GM19324 (cell line): Measurements from ENCODE around the gene TLR9.
A peak's percentile ranks its signal among the peaks of the same experiment; 100 is the strongest.
"Not testable (repeated sequence)": the region's sequence is repeated elsewhere in the genome, so short reads cannot be mapped to it uniquely, and the experiment has no call there.

ENCODE experiments used
- ATAC-seq: cut with Tn5 transposase; IDR thresholded peaks from one replicate; pipeline ENCODE4 v1.9.1; 2021; ENCODE audit warnings: mild to moderate bottlenecking, moderate library complexity; ENCODE audit not compliant: unreplicated experiment, low FRiP score

TLR9 gene, protein sequence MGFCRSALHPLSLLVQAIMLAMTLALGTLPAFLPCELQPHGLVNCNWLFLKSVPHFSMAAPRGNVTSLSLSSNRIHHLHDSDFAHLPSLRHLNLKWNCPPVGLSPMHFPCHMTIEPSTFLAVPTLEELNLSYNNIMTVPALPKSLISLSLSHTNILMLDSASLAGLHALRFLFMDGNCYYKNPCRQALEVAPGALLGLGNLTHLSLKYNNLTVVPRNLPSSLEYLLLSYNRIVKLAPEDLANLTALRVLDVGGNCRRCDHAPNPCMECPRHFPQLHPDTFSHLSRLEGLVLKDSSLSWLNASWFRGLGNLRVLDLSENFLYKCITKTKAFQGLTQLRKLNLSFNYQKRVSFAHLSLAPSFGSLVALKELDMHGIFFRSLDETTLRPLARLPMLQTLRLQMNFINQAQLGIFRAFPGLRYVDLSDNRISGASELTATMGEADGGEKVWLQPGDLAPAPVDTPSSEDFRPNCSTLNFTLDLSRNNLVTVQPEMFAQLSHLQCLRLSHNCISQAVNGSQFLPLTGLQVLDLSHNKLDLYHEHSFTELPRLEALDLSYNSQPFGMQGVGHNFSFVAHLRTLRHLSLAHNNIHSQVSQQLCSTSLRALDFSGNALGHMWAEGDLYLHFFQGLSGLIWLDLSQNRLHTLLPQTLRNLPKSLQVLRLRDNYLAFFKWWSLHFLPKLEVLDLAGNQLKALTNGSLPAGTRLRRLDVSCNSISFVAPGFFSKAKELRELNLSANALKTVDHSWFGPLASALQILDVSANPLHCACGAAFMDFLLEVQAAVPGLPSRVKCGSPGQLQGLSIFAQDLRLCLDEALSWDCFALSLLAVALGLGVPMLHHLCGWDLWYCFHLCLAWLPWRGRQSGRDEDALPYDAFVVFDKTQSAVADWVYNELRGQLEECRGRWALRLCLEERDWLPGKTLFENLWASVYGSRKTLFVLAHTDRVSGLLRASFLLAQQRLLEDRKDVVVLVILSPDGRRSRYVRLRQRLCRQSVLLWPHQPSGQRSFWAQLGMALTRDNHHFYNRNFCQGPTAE

GRCh38 chr3:52225452-52226228 is at the start of gene TLR9:
TLR9 (minus strand) TSS chr3:52225645; CDS start chr3:52225529, 116 bp downstream.
- ATAC-seq: peak; percentile 79

DNA sequence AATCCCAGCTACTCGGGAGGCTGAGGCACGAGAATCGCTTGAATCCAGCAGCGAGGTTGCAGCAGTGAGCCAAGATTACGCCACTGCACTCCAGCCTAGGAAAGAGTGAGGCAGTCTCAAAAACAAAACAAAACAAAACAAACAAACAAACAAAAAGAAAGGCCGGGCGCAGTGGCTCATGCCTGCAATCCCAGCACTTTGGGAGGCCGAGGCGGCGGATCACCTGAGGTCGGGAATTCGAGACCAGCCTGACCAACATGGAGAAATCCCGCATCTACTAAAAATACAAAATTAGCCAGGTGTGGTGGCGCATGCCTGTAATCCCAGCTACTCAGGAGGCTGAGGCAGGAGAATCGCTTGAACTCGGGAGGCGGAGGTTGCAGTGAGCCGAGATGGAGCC is 49.3 kb upstream of the TLR9 start:
- not testable (repeated sequence) for ATAC-seq

DNA sequence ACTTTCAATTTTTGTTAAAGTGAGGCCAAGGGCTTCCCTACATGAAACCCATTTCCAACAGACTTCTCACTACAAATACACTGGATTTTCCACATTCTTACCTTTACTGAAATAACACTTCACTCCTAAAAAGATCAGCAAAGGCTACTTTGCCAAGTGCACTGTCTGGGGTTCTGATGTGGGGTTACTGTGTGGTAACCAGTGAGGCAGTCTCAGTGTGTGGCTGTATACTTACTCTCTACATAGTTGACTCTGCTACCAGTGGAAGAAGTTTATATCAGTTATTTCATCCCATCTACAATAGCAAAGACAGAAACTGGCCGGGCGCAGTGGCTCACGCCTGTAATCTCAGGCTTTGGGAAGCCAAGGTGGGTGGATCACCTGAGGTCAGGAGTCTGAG is 47.4 kb upstream of the TLR9 start:
- ATAC-seq: no peak

GRCh38 chr3:52272172-52272571 is 46.7 kb upstream of the TLR9 start:
- ATAC-seq: not testable (repeated sequence)

GRCh38 chr3:52270252-52270754 is 44.9 kb upstream of the TLR9 start:
- ATAC-seq: no peak

- no peak for ATAC-seq
Observed at GRCh38 chr3:52269776-52270175, 44.3 kb upstream of the TLR9 start.

DNA sequence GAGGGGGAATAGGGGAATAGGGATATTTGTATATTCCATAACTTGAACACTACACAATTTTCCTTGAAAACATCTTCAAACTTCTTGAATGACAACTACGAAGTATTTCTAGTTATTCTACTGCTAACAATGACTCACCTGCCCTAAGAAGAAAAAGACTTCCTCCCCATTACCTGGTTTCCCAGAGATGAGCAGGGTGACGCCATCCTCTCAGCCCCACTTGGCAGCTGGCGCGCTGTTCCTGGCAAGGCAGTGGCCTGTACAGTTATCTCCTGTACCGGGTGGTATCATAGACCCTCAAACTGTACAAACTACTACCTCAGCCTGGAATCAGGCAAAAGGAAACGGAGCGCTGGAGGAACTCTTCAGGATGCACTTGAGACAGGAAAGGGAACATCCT is 42.6 kb upstream of the TLR9 start:
- ATAC-seq: no peak

DNA sequence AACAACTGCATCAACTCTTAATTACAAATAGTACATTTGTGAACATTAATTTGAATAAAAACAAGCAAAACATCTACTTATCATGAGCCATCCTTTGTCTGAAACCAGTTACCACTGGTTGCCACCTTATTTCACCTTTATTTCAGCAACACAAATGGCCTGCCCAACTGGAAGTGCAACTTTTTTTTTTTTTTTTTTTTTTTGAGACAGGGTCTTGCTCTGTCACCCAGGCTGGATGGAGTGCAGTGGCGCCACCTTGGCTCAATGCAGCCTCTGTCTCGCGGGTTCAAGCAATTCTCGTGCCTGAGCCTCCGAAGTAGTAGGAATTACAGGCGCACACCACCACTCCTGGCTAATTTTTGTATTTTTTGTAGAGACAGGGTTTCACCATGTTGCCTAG is 39.9 kb upstream of the TLR9 start:
- ATAC-seq: no peak

DNA sequence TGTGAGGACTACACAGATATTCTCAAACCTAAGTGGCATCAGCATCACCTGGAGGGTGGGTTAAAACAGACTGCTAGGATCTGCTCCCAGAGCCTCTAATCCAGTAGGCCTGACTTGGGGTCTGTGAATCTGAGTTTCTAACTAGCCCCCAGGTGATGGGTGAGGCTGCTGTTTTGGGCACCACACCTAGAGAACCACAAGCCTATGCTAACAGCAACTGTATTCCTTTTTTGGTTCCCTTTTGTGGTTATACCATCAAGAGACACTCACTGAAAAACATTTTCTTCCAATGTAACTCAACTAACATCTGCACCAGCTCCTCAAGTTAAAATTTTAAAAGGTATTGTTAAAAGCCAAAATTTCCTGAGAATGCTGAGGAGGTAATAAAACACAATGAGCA is 37.0 kb upstream of the TLR9 start:
- no peak for ATAC-seq

- ATAC-seq: no peak
Observed at GRCh38 chr3:52259448-52259847, 34.0 kb upstream of the TLR9 start.

DNA sequence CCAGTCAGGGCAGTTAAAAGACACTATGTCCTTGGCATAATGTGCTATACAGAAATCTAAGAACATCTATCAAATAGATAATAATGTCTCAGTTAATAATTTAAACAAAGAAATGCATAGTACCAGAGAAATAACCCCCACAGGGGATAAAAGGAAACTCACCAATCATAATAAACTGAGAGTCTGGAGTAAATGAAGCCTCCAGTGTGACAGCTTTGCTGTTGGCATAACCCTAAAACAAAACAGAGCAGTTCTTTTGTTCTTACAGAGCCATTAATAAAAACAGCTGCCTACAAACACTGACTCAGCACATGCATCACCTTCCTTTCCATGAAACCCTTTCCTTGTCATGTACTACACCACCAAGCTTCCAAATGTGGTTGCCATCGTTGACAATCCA is 33.6 kb upstream of the TLR9 start:
- no peak for ATAC-seq

- no peak for ATAC-seq
Observed at GRCh38 chr3:52257911-52258310, 32.5 kb upstream of the TLR9 start.

DNA sequence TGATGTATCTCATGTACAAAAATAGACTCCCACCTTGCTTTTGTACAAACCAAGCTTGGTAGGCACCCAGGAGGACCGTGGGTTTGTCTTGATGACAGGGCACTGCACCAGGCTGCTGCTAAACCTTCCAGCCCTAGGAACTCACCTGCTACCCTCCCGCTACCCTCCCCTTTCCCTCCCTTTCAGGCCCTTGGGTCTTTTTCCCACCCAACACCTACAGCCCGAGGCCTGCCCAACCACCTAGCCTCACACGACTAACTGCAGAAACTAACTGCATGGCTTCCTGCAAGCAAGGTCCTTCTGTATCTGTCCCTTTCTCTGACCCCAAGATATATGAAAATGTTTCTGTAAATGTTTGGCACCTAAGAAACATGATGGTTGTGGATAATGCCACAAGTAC is 31.2 kb upstream of the TLR9 start:
- no peak for ATAC-seq

- no peak for ATAC-seq
Observed at GRCh38 chr3:52256159-52256558, 30.7 kb upstream of the TLR9 start.

GRCh38 chr3:52254608-52255007 is 29.2 kb upstream of the TLR9 start:
- no peak for ATAC-seq

GRCh38 chr3:52253314-52254304 is 28.2 kb upstream of the TLR9 start:
- ATAC-seq: peak; percentile 76

GRCh38 chr3:52250122-52250521 is 24.7 kb upstream of the TLR9 start:
- ATAC-seq: no peak

GRCh38 chr3:52249683-52250082 is 24.2 kb upstream of the TLR9 start:
- no peak for ATAC-seq
